Activated T-helper 2 cell treated with anti-CD3 and anti-CD28 coated beads, Interferon-gamma antibody, Interleukin-2, Interleukin-4, amounts not matched to agents 10 μg/mL and 5 μg/mL and 100 μg/mL, durations not matched to agents 14 hours and 24 hours and 36 hours (primary cell): Measurements from ENCODE around the gene HES3. TPM values are rescaled to one million over a fixed set of nuclear protein-coding genes. Genes with fewer than 3 reads are reported as not detected.
"Not testable (repeated sequence)": the region's sequence is repeated elsewhere in the genome, so short reads cannot be mapped to it uniquely, and the experiment has no call there.

Experiments used
- DNase-seq: peaks from one replicate; pipeline ENCODE4 v3.0.0; 2021; ENCODE audit warnings: low spot score
- H3K27ac Mint-ChIP-seq: one replicate; pipeline ENCODE4 v1.8.0; 2021; ENCODE audit warnings: mixed read lengths
- H3K27me3 Mint-ChIP-seq: one replicate; pipeline ENCODE4 v1.8.0; 2021; ENCODE audit warnings: low read depth, mixed read lengths
- H3K36me3 Mint-ChIP-seq: one replicate; pipeline ENCODE4 v1.8.0; 2021; ENCODE audit warnings: low read depth, mixed read lengths
- H3K4me1 Mint-ChIP-seq: one replicate; pipeline ENCODE4 v1.8.0; 2021; ENCODE audit warnings: low read depth, mixed read lengths
- H3K4me3 Mint-ChIP-seq: one replicate; pipeline ENCODE4 v1.8.0; 2021; ENCODE audit warnings: low read depth, mild to moderate bottlenecking, moderate library complexity, mixed read lengths
- H3K9me3 Mint-ChIP-seq: one replicate; pipeline ENCODE4 v1.8.0; 2021; ENCODE audit warnings: mixed read lengths
- intact Hi-C: fragments of 100-400 bp; cut with micrococcal nuclease; formaldehyde crosslinking; loops from one replicate; pipeline ENCODE4 v1.15.1; 2023
- total RNA-seq: library from RNA; stranded (reverse); gene quantifications from 2 replicates; pipeline ENCODE4 v1.2.3, GENCODE V29; 2022

The HES3 gene
- total RNA-seq, 1 donor from 2014 or later, result not detected

GRCh38 chr1:6208723-6209660 is 35.0 kb upstream of the HES3 start:
- intact Hi-C loops, result loop anchor here (5.0 kb wide), 1 partner anchor 182 kb away; no protein-coding TSS in a partner anchor
- no peaks in the 10 kb centered on the region for H3K9me3 Mint-ChIP-seq
- H3K36me3 Mint-ChIP-seq, result peaks cover 23% of the 10 kb centered on the region
- H3K27me3 Mint-ChIP-seq, result no peaks in the 10 kb centered on the region
- H3K4me1 Mint-ChIP-seq, result peaks cover 11% of the 10 kb centered on the region
- H3K27ac Mint-ChIP-seq, result no peak overlapping the region
- DNase-seq, result no peak
- H3K4me3 Mint-ChIP-seq, result peak overlapping the region; percentile 26

DNA sequence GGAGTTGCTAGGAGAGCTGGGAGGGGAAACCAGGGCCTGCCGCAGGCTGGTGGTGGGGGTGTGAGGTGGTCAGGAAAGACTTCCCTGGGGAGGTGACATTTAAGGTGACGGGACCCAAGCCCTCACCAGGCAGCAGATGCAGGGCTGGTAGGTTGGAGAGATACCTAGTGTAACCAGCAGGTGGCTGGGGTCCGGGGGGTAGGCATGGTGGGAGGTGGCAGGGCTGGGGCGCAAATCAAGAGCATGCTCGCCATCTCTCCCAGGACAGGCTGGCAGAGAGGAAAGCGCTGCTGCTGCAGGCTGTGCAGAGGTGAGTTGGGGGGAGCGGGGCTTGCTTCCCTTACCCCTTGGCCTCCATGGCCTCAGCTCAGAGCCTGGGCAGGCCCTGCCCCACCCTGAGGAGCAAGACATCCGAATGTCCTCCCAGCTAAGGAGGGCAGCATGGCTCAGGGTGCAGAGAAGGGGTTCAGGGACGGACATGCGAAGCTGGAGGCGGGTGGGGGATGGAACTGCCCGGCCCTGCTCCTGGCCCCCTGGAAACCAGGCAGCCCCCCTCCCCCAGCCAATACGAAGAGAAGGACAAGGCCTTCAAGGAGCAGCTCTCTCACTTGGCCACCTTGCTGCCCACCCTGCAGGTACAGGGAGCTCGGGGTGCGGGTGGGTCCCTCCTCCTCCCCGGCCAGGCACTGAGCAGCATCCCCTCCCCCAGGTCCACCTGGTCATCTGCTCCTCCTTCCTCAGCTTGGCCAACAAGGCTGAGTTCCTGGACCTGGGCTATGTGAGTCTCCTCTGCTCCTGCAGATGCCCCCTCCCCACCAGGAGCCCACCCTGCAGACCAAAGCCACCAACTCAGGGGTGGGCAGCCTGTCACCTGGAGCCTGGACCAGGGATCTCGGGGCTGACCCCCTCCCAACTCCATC is 34.1 kb upstream of the HES3 start:
- Mint-ChIP-seq H3K36me3 (peaks cover 23% of the 10 kb centered on the region), H3K4me3 (no peak overlapping the region), H3K27me3 (no peaks in the 10 kb centered on the region), H3K4me1 (peaks cover 9% of the 10 kb centered on the region), H3K9me3 (no peaks in the 10 kb centered on the region), H3K27ac (no peak overlapping the region)
- DNase-seq, result no peak
- intact Hi-C loops, result loop anchor here (5.0 kb wide), 1 partner anchor 183 kb away; no protein-coding TSS in a partner anchor

- intact Hi-C loops, result no loop called here
- H3K27me3 Mint-ChIP-seq, result no peaks in the 10 kb centered on the region
- no peak overlapping the region for H3K4me3 Mint-ChIP-seq
- H3K36me3 Mint-ChIP-seq, result peaks cover 28% of the 10 kb centered on the region
- no peaks in the 10 kb centered on the region for H3K9me3 Mint-ChIP-seq
- no peak for DNase-seq
- H3K4me1 Mint-ChIP-seq, result peaks cover 8% of the 10 kb centered on the region
- no peak overlapping the region for H3K27ac Mint-ChIP-seq
These were observed 33.2 kb upstream of the HES3 start for GRCh38 chr1:6210591-6211355.

DNA sequence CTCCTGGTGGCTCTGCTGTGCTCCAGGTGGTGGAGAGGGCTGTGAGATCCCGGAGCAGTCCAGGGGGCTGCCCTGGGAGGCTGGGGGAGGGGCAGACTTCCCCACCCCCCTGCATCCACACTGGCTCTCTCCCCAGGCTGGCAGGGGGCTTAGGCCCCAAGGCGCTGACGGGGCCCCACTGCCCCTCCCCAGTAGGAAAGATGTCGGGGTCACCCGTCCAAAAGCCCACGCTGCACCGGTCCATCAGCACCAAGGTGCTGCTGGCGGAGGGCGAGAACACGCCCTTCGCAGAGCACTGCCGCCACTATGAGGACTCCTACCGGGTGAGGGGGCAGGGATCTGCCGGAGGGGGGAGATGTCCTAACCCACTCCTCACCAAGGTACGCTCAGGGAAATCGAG is 32.2 kb upstream of the HES3 start:
- Mint-ChIP-seq H3K4me3 (no peak overlapping the region), H3K36me3 (peaks cover 30% of the 10 kb centered on the region), H3K27ac (no peak overlapping the region), H3K4me1 (peaks cover 8% of the 10 kb centered on the region), H3K27me3 (no peaks in the 10 kb centered on the region), H3K9me3 (no peaks in the 10 kb centered on the region)
- intact Hi-C loops, result no loop called here
- DNase-seq, result no peak

- Mint-ChIP-seq H3K27me3 (no peaks in the 10 kb centered on the region), H3K4me1 (peaks cover 5% of the 10 kb centered on the region), H3K36me3 (peaks cover 34% of the 10 kb centered on the region), H3K9me3 (no peaks in the 10 kb centered on the region), H3K27ac (no peak overlapping the region), H3K4me3 (no peak overlapping the region)
- no peak for DNase-seq
- intact Hi-C loops, result no loop called here
These were observed 31.6 kb upstream of the HES3 start for GRCh38 chr1:6212193-6212959.

DNA sequence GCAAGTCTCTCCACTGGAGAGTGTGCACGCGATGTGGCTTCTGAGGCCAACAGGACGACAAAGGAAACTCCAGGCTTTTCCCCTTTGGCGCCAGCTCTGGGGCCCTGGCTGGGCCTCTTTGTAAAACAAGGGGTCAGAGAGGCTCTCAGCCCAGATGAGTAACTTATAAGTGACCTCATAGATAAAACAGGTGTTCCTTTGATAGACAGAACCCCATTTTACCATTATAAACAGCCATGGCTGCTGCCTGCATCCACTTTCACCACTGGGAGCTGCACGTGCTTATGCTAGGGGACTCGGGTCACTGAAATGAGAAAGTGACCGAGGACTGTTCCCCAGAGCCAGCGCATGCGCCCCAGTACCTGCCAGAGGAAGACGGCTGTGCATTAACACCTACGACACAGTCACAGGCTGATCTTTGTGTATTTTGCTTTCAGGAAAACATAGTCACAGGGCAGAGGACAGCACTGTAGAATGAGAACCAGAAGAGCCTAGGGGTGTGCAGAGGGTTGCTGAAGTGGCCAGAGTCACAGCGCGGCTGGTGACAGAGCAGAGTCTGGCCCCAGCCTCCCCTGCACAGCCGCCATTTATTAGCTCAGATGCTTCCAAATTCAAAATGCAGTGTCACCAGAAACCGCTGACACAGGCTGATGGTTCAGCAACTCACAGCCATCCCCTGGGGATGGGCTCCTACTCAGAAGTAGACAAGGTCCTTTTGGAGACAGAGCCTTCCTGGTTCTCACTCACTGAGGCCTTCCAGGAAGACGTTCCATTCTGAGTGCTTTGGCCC is 25.4 kb upstream of the HES3 start:
- peaks cover 33% of the 10 kb centered on the region for H3K36me3 Mint-ChIP-seq
- no peaks in the 10 kb centered on the region for H3K27me3 Mint-ChIP-seq
- intact Hi-C loops, result no loop called here
- H3K4me3 Mint-ChIP-seq, result no peak overlapping the region
- H3K4me1 Mint-ChIP-seq, result no peaks in the 10 kb centered on the region
- no peak for DNase-seq
- no peaks in the 10 kb centered on the region for H3K9me3 Mint-ChIP-seq
- H3K27ac Mint-ChIP-seq, result no peak overlapping the region

DNA sequence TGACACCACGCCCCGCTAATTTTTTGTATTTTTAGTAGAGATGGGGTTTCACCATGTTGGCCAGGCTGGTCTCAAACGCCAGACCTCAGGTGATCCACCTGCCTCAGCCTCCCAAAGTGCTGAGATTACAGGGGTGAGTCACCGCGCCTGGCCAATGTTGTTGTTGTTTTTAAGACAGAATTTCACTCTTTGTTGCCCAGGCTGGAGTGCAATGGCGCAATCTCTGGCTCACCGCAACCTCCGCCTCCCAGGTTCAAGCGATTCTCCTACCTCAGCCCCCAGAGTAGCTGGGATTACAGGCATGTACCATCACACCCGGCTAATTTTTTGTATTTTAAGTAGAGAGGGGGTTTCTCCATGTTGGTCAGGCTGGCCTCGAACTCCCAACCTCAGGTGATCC is 24.3 kb upstream of the HES3 start:
- peaks cover 44% of the 10 kb centered on the region for H3K36me3 Mint-ChIP-seq
- H3K4me1 Mint-ChIP-seq, H3K27me3 Mint-ChIP-seq, DNase-seq, H3K4me3 Mint-ChIP-seq, intact Hi-C loops, H3K9me3 Mint-ChIP-seq, H3K27ac Mint-ChIP-seq: not testable (repeated sequence)

DNA sequence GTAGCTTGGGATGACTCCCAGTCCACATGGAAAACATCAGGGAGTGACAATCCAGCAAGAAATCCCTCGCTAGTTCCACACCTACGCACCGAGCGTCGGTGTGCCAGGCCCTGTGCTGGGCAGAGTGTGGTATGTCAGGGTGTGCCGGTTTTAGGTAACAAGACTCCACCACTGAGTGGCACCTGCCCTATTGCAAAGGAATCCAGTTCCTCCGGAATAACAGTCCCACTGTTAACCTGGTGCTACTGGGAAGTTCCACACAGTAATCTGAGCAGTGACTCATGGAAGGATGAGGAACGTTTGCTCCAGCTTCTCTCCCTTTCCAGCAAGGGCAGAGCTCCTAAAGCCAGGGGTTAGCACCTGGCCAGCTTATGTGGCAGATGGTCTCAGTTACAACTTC is 23.7 kb upstream of the HES3 start:
- peaks cover 49% of the 10 kb centered on the region for H3K36me3 Mint-ChIP-seq
- H3K9me3 Mint-ChIP-seq, result no peaks in the 10 kb centered on the region

GRCh38 chr1:6221210-6221784 is 22.7 kb upstream of the HES3 start:
- no peaks in the 10 kb centered on the region for H3K9me3 Mint-ChIP-seq
- no peak overlapping the region for H3K27ac Mint-ChIP-seq
- no peak for DNase-seq
- peaks cover 50% of the 10 kb centered on the region for H3K36me3 Mint-ChIP-seq
- intact Hi-C loops, result no loop called here
- no peaks in the 10 kb centered on the region for H3K4me1 Mint-ChIP-seq
- no peaks in the 10 kb centered on the region for H3K27me3 Mint-ChIP-seq
- no peak overlapping the region for H3K4me3 Mint-ChIP-seq

More for the DNA sequence above, 23.7 kb upstream of the HES3 start:
- DNase-seq, result no peak
- Mint-ChIP-seq H3K4me1 (no peaks in the 10 kb centered on the region), H3K4me3 (no peak overlapping the region), H3K27me3 (no peaks in the 10 kb centered on the region), H3K27ac (no peak overlapping the region)
- intact Hi-C loops, result no loop called here

DNA sequence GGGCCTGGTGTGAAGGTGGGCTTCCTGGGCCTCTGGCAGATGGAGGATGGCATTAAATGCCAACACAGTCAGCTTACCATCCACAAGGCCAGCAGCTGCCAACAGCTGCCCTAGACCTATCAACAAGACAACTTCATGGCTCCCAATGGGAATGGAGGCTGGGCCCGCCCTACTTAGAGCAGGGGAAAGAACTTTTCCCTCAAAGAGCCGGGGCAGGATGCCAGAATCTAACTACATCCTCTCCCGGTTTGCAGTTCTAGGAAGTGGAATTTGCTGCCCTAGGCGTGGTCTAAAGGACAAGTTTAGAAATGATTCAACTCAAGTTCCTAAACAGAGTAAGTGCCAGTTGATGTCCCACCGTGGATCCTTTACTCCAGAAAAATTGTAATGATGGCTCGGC is 21.3 kb upstream of the HES3 start:
- no peak overlapping the region for H3K27ac Mint-ChIP-seq
- no peak overlapping the region for H3K4me3 Mint-ChIP-seq
- H3K27me3 Mint-ChIP-seq, result no peaks in the 10 kb centered on the region
- H3K4me1 Mint-ChIP-seq, result no peaks in the 10 kb centered on the region
- intact Hi-C loops, result no loop called here
- peaks cover 53% of the 10 kb centered on the region for H3K36me3 Mint-ChIP-seq
- DNase-seq, result no peak
- no peaks in the 10 kb centered on the region for H3K9me3 Mint-ChIP-seq

DNA sequence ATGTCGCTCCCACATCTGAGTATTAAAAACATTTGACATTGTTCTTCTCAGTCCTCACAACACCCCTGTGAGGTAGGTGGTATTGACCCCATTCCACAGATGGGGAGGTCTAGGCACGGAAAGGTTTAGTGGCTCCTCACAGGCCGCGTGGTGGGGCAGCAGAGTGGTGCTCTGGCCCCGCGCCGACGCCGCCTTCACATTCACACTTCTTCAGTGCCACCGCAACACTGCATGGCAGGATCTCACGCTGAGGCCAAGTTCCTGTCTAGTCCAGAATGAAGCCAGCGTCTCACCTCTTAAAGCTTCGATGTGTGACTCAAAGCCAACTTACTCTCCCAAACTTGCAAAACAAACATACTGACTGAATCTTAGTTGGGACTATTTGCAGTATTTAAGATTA is 20.4 kb upstream of the HES3 start:
- Mint-ChIP-seq H3K36me3 (peaks cover 56% of the 10 kb centered on the region), H3K4me1 (no peaks in the 10 kb centered on the region), H3K9me3 (no peaks in the 10 kb centered on the region), H3K27me3 (no peaks in the 10 kb centered on the region), H3K27ac (no peak overlapping the region), H3K4me3 (no peak overlapping the region)
- DNase-seq, result no peak
- intact Hi-C loops, result no loop called here
